ENCODE results near the gene SNHG17. TPM values are rescaled to one million over a fixed set of nuclear protein-coding genes. Genes with fewer than 3 reads are reported as not detected.
"Not testable (repeated sequence)": the region's sequence is repeated elsewhere in the genome, so short reads cannot be mapped to it uniquely, and the experiment has no call there.

SNHG17 gene
- polyA plus RNA-seq, 2 of the 4 experiments (the other 2 are of a cell fraction): 125 to 154 TPM

DNA sequence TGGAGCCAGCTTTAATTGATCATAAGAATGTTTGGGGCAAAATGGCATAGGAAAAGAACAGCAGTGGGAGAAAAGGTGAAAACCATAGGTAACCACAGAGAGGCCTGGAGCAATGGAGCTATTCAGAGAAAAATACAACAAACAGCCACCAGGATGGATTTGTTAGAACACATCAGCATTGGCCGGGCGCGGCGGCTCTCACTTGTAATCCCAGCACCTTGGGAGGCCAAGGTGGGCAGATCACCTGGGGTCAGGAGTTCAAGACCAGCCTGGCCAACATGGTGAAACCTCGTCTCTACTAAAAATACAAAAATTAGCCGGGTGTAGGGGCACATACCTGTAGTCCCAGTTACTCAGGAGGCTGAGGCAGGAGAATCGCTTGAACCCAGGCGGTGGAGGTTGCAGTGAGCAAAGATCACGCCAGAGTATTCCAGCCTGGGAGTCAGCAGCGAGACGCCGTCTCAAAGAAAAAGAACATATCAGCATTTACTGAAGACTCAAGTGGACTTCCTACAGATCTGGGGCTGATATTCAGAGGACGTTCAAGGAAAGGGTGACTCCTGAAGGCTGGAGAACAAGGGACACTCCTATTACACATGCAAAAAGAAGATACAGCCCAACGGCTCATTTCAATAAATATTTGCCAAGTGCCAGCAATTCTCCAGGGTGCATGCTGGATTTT is 20.2 kb downstream of the SNHG17 start:
- H3K4me2 ChIP-seq: no peak overlapping the region
- TF ChIP-seq RNF2 (IDR thresholded peaks at IDR 0.05; ENCODE audit: borderline replicate concordance, low read depth): no peak
- no peak for TF ChIP-seq PHF8 (IDR thresholded peaks at IDR 0.05; ENCODE audit: borderline replicate concordance, low read depth)
- no peak for TF ChIP-seq KDM1A (IDR thresholded peaks at IDR 0.05; ENCODE audit: low read depth)
- no peak for TF ChIP-seq REST (IDR thresholded peaks at IDR 0.05)
- no peak for TF ChIP-seq TFCP2L1 (CRISPR knock-in tag; IDR thresholded peaks at IDR 0.05)
- TF ChIP-seq FOSL2 (IDR thresholded peaks at IDR 0.05): no peak
- no peak for TF ChIP-seq FOSL2 (CRISPR knock-in tag; IDR thresholded peaks at IDR 0.05)
- no peak for TF ChIP-seq KDM5A (IDR thresholded peaks at IDR 0.05)
- no peak for TF ChIP-seq SREBF2 (IDR thresholded peaks at IDR 0.05)
- TF ChIP-seq RAD21 (conservative IDR thresholded peaks at IDR 0.05 in 1 of 2, IDR thresholded peaks at IDR 0.05 in 1 of 2): no peak
- TF ChIP-seq MAZ (IDR thresholded peaks at IDR 0.05; ENCODE audit: borderline replicate concordance, low read depth, low read length): no peak
- no peak for TF ChIP-seq EP300 (IDR thresholded peaks at IDR 0.05)
- TF ChIP-seq MAFK (IDR thresholded peaks at IDR 0.05; ENCODE audit: partially characterized antibody): no peak
- no peak for TF ChIP-seq PBX3 (IDR thresholded peaks at IDR 0.05)
- TF ChIP-seq ZNF302 (CRISPR knock-in tag; IDR thresholded peaks at IDR 0.05): no peak
- no peak for TF ChIP-seq FOXS1 (CRISPR knock-in tag; IDR thresholded peaks at IDR 0.05)
- no peak for TF ChIP-seq JUNB (IDR thresholded peaks at IDR 0.05)
- TF ChIP-seq NR3C1 (IDR thresholded peaks at IDR 0.05): no peak
- no peak for TF ChIP-seq CEBPB (IDR thresholded peaks at IDR 0.05)
- no peaks in the 10 kb centered on the region for H3K4me1 ChIP-seq
- FAIRE-seq (no peak), DNase-seq (ENCODE audit: low read depth in 1 of 2, low spot score in 1 of 2) (no peak), ATAC-seq (peak in 1 of 2 experiments; percentile 16; a peak in 1 of 6 replicates)
- WGBS (ENCODE audit: missing lambda C conversion rate): 86% methylated on average over 14 of the region's 14 CpGs
- ChIA-PET POLR2A (no interaction called here), CTCF (interaction anchor here (0.5 to 2.3 kb wide), 5 partner anchors 9 to 313 kb away, joined by 3 to 8 read pairs (median 4); no protein-coding TSS in a partner anchor)
- H3K4me3 ChIP-seq: no peak overlapping the region
- H3K9me3 ChIP-seq: no peaks in the 10 kb centered on the region
- H3K27ac ChIP-seq: no peak overlapping the region

- no peak for ATAC-seq
- no peak for FAIRE-seq
- POLR2A ChIA-PET: no interaction called here
- DNase-seq (ENCODE audit: low read depth in 1 of 2, low spot score in 1 of 2): no peak
- Histone ChIP-seq H3K9me3 (no peaks in the 10 kb centered on the region), H3K27ac (no peak overlapping the region), H3K4me2 (no peak overlapping the region), H3K4me3 (no peak overlapping the region), H3K4me1 (peaks cover 5% of the 10 kb centered on the region; the same call in 2 of the 3 replicates)
- CTCF ChIA-PET: interaction anchor here (1.0 to 1.1 kb wide), 2 partner anchors 10 to 122 kb away, joined by 3 read pairs; no protein-coding TSS in a partner anchor
- WGBS (ENCODE audit: missing lambda C conversion rate): 91% methylated on average over 9 of the region's 9 CpGs
- TF ChIP-seq NPAS2 (CRISPR knock-in tag; IDR thresholded peaks at IDR 0.05; ENCODE audit: borderline replicate concordance) (no peak), CTCF (IDR thresholded peaks at IDR 0.05) (no peak)
Measured at GRCh38 chr20:38412877-38413577, 22.1 kb downstream of the SNHG17 start.

DNA sequence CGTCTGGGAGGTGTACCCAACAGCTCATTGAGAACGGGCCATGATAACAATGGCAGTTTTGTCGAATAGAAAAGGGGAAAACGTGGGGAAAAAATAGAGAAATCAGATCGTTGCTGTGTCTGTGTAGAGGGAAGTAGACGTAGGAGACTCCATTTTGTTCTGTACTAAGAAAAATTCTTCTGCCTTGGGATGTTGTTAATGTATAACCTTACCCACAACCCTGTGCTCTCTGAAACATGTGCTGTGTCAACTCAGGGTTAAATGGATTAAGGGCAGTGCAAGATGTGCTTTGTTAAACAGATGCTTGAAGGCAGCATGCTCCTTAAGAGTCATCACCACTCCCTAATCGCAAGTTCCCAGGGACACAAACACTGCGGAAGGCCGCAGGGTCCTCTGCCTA is 27.3 kb downstream of the SNHG17 start:
- not testable (repeated sequence) for ATAC-seq; H3K4me3 ChIP-seq; H3K4me1 ChIP-seq; FAIRE-seq; H3K4me2 ChIP-seq; DNase-seq (ENCODE audit: low read depth in 1 of 2, low spot score in 1 of 2); H3K9me3 ChIP-seq
- H3K27ac ChIP-seq: 0 out of 6 replicates have a peak overlapping the region, but pooled peaks of 1 of the 2 experiments have one; percentile 28
- ChIA-PET POLR2A (interaction anchor here (0.6 kb wide), 1 partner anchor 46 kb away, joined by 5 read pairs; no protein-coding TSS in a partner anchor), CTCF (interaction anchor here (0.6 to 1.8 kb wide), 31 partner anchors 9 to 1610 kb away, joined by 3 to 24 read pairs (median 4); no protein-coding TSS in a partner anchor)
- WGBS (ENCODE audit: missing lambda C conversion rate): 79% methylated on average over 9 of the region's 9 CpGs

Data from A549 (cell line).